AG04450 (cell line): ENCODE measurements around the gene ZMAT1. TPM values are rescaled to one million over a fixed set of nuclear protein-coding genes. Genes with fewer than 3 reads are reported as not detected.

Experiments
- CTCF ChIA-PET: fragments of 300-600, 350-600 bp; formaldehyde crosslinking; extraction: SDS; loops from one replicate; lab custom pipeline; 2022; ENCODE audit warnings: antibody characterized with exemption, inconsistent platforms; lab: Charles Lee
- POLR2A ChIA-PET: fragments of 350-600 bp; formaldehyde crosslinking; extraction: SDS; loops from one replicate; lab custom pipeline; 2021; ENCODE audit warnings: antibody characterized with exemption, inconsistent platforms; lab: Yijun Ruan, JAX
- DNase-seq: peaks from one replicate; pipeline ENCODE4 v3.0.0-alpha.2; 2011; ENCODE audit warnings: low read depth, low spot score
- H3K27ac ChIP-seq: one replicate; pipeline ENCODE4 v1.5.1; 2012; ENCODE audit warnings: low read depth, low read length, control low read depth
- H3K27me3 ChIP-seq: one replicate; pipeline ENCODE4 v1.6.0; 2012; ENCODE audit warnings: low read length; ENCODE audit not compliant: control insufficient read depth, insufficient read depth
- H3K4me3 ChIP-seq: 2 replicates; pipeline ENCODE4 v1.5.1; 2011; ENCODE audit warnings: mild to moderate bottlenecking, low read depth, low read length, control low read depth
- H3K9me3 ChIP-seq: 2 replicates; pipeline ENCODE4 v1.5.1; 2012; ENCODE audit warnings: low read length; ENCODE audit not compliant: control insufficient read depth, insufficient read depth
- CTCF ChIP-seq: IDR thresholded peaks from 2 replicates; pipeline ENCODE4 v1.5.1; 2011; ENCODE audit warnings: low read depth, low read length, control low read depth, inconsistent platforms
- polyA plus RNA-seq: library from polyadenylated mRNA; depleted of rRNA; stranded (reverse); fragments of >200 nt; gene quantifications from 2 replicates; pipeline ENCODE4 v1.2.3, GENCODE V29; 2011

Gene ZMAT1
- polyA plus RNA-seq, 1 experiment = not detected

- Histone ChIP-seq H3K4me3 (no peak overlapping the region), H3K27ac (no peak overlapping the region), H3K9me3 (no peaks in the 10 kb centered on the region), H3K27me3 (no peaks in the 10 kb centered on the region)
- ChIA-PET POLR2A (no interaction called here), CTCF (no interaction called here)
- no peak for TF ChIP-seq CTCF
- DNase-seq = no peak
Measured at GRCh38 chrX:101957174-101957573, 25.3 kb upstream of the ZMAT1 start.

GRCh38 chrX:101956556-101956955 lies 24.7 kb upstream of the ZMAT1 start:
- DNase-seq = no peak
- CTCF ChIA-PET = no interaction called here
- no peak overlapping the region for H3K27ac ChIP-seq
- POLR2A ChIA-PET = no interaction called here
- TF ChIP-seq CTCF = no peak
- no peaks in the 10 kb centered on the region for H3K27me3 ChIP-seq
- H3K4me3 ChIP-seq = no peak overlapping the region
- H3K9me3 ChIP-seq = no peaks in the 10 kb centered on the region

- Histone ChIP-seq H3K4me3 (no peak overlapping the region), H3K27ac (no peak overlapping the region), H3K27me3 (no peaks in the 10 kb centered on the region), H3K9me3 (no peaks in the 10 kb centered on the region)
- ChIA-PET CTCF (no interaction called here), POLR2A (no interaction called here)
- DNase-seq = no peak
- TF ChIP-seq CTCF = no peak
Measured at GRCh38 chrX:101950581-101950980, 18.8 kb upstream of the ZMAT1 start.

GRCh38 chrX:101932249-101932570 lies 383 bp upstream of the ZMAT1 start:
- POLR2A ChIA-PET = no interaction called here
- Histone ChIP-seq H3K4me3 (peak overlapping the region; percentile 47), H3K27me3 (no peaks in the 10 kb centered on the region), H3K9me3 (no peaks in the 10 kb centered on the region), H3K27ac (no peak overlapping the region)
- CTCF ChIA-PET = no interaction called here
- DNase-seq = no peak
- TF ChIP-seq CTCF = no peak

- H3K4me3 ChIP-seq = no peak overlapping the region
- CTCF ChIA-PET = no interaction called here
Measured at GRCh38 chrX:101931136-101931487, 715 bp downstream of the ZMAT1 start.

More at GRCh38 chrX:101931136-101931487, 715 bp downstream of the ZMAT1 start:
- TF ChIP-seq CTCF = no peak
- POLR2A ChIA-PET = no interaction called here
- H3K27ac ChIP-seq = no peak overlapping the region
- no peaks in the 10 kb centered on the region for H3K9me3 ChIP-seq
- no peak for DNase-seq
- H3K27me3 ChIP-seq = no peaks in the 10 kb centered on the region
